HepG2 (cell line): ENCODE measurements around the gene KRTAP4-7. TPM values are rescaled to one million over a fixed set of nuclear protein-coding genes. Genes with fewer than 3 reads are reported as not detected.
A peak's percentile ranks its signal among the peaks of the same experiment; 100 is the strongest.

ENCODE experiments used
- FOSL2 ChIP-seq: sonication (generic); formaldehyde crosslinking; IDR thresholded peaks from 2 replicates; pipeline ENCODE4 v1.4.0; 2020; ENCODE audit warnings: missing genetic modification reagents
- HES4 ChIP-seq: sonication (generic); formaldehyde crosslinking; IDR thresholded peaks from 2 replicates; pipeline ENCODE4 v1.9.0; 2021; ENCODE audit warnings: mild to moderate bottlenecking, missing genetic modification reagents, borderline replicate concordance
- POLR2G ChIP-seq: fragments of 200-400 bp; formaldehyde crosslinking; IDR thresholded peaks from 2 replicates; pipeline ENCODE4 v1.6.1; 2018; ENCODE audit warnings: mild to moderate bottlenecking, low read depth, low read length, moderate library complexity
- RFXANK ChIP-seq: IDR thresholded peaks from 2 replicates; pipeline ENCODE4 v1.6.1; 2016
- RXRB ChIP-seq: IDR thresholded peaks from 2 replicates; pipeline ENCODE4 v1.6.1; 2016; ENCODE audit warnings: borderline replicate concordance, missing genetic modification reagents, missing compliant biosample characterization
- SIX1 ChIP-seq: sonication (generic); formaldehyde crosslinking; IDR thresholded peaks from 2 replicates; pipeline ENCODE4 v1.4.0; 2020; ENCODE audit warnings: missing genetic modification reagents, borderline replicate concordance
- SOX13 ChIP-seq, 3 experiments: fragments of 450-650 bp in 1 of 3; sonication (generic) in 1 of 3; formaldehyde crosslinking in 1 of 3; IDR thresholded peaks in 2 of 3; conservative IDR thresholded peaks in 1 of 3; 2 replicates each; pipeline versions ENCODE4 v1.5.0 to v1.6.1; 2016 to 2020; ENCODE audit warnings: antibody characterized with exemption in 1 of 3, mild to moderate bottlenecking in 1 of 3, missing compliant biosample characterization in 1 of 3, missing genetic modification reagents in 1 of 3, moderate library complexity in 1 of 3
- TEAD3 ChIP-seq: optimal IDR thresholded peaks from 2 replicates; pipeline ENCODE3; 2016; ENCODE audit warnings: borderline replicate concordance
- ZEB1 ChIP-seq: IDR thresholded peaks from 2 replicates; pipeline ENCODE4 v1.6.1; 2012; ENCODE audit warnings: mild to moderate bottlenecking, low read depth, inconsistent platforms; ENCODE audit not compliant: insufficient replicate concordance
- ZHX2 ChIP-seq, 2 experiments: sonication (generic) in 1 of 2; formaldehyde crosslinking in 1 of 2; IDR thresholded peaks; 2 replicates each; pipeline versions ENCODE4 v1.6.1 to v1.9.0; 2014 to 2022; ENCODE audit warnings: antibody characterized with exemption in 1 of 2, borderline replicate concordance in 1 of 2, inconsistent platforms in 1 of 2, low read depth in 1 of 2, missing genetic modification reagents in 1 of 2
- ZNF12 ChIP-seq: sonication (generic); formaldehyde crosslinking; IDR thresholded peaks from 2 replicates; pipeline ENCODE4 v1.5.0; 2020; ENCODE audit warnings: missing genetic modification reagents
- ZNF567 ChIP-seq: sonication (generic); formaldehyde crosslinking; IDR thresholded peaks from 2 replicates; pipeline ENCODE4 v1.8.1; 2023; ENCODE audit warnings: mild to moderate bottlenecking, missing genetic modification reagents, borderline replicate concordance
- ZNF644 ChIP-seq: IDR thresholded peaks from 2 replicates; pipeline ENCODE4 v1.6.1; 2016; ENCODE audit warnings: low read depth
- polyA plus RNA-seq, 8 experiments: library from polyadenylated mRNA; depleted of rRNA in 3 of 8; stranded (reverse) in 7 of 8; unstranded in 1 of 8; fragments of >200 nt; fragmentation: Illumina TruSeq in 4 of 8; extraction: Trizol in 4 of 8; gene quantifications; 2 replicates each; pipeline versions ENCODE4 v1.2.1 to v1.2.3, GENCODE V29; 2011 to 2016; ENCODE audit warnings: low read depth in 4 of 8, missing spikeins in 1 of 8, mixed read lengths in 1 of 8; ENCODE audit not compliant: insufficient read depth in 1 of 8
- total RNA-seq, 5 experiments: library from RNA; depleted of rRNA; stranded (reverse); fragments of >200 nt; fragmentation: Illumina TruSeq; extraction: Trizol; gene quantifications; 2 replicates each; pipeline ENCODE4 v1.2.3, GENCODE V29; 2016; ENCODE audit warnings: low read depth in 1 of 5
- TF ChIP-seq, protein P1 (sequence below): sonication (generic); formaldehyde crosslinking; IDR thresholded peaks from 2 replicates; pipeline ENCODE4 v1.5.1; 2020; ENCODE audit warnings: mild to moderate bottlenecking, missing genetic modification reagents, moderate library complexity
- TF ChIP-seq, protein P2 (sequence below): sonication (generic); formaldehyde crosslinking; IDR thresholded peaks from 2 replicates; pipeline ENCODE4 v1.8.1; 2023; ENCODE audit warnings: mild to moderate bottlenecking, missing genetic modification reagents, borderline replicate concordance

Gene KRTAP4-7
- total and polyA plus RNA-seq, 2 of the 13 experiments (the other 11 are each of a cell fraction or from before 2014, with no cell fraction given): not detected

DNA sequence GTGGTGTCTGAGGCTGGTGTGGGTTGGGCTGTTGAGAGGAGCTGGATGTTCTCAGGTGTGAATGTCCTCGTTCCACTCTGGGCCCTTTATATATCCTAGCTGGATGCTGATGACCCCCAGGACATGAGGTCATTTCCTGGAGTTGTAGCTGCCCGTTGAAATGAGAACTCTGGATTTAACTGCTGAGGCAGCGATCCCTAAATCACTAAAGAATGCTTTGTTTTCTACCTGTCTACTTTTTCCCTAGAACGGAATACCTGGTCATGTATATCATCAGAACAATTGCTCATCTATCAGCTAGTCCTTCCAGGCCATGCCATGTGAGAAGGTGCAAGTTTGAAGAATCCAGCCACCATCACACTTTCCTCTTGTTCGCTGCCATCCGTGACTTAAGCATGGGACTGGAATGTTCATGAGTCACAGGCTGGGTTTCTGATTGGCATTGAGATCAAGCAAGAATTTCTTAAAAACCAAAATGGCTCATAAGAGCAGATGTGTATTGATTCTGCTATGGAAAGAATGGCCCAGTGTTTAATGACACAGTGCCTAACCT, 23.8 kb upstream of the KRTAP4-7 start, which contains the start of gene KRTAP2-3 (continued):
- TF ChIP-seq, protein P1, sequence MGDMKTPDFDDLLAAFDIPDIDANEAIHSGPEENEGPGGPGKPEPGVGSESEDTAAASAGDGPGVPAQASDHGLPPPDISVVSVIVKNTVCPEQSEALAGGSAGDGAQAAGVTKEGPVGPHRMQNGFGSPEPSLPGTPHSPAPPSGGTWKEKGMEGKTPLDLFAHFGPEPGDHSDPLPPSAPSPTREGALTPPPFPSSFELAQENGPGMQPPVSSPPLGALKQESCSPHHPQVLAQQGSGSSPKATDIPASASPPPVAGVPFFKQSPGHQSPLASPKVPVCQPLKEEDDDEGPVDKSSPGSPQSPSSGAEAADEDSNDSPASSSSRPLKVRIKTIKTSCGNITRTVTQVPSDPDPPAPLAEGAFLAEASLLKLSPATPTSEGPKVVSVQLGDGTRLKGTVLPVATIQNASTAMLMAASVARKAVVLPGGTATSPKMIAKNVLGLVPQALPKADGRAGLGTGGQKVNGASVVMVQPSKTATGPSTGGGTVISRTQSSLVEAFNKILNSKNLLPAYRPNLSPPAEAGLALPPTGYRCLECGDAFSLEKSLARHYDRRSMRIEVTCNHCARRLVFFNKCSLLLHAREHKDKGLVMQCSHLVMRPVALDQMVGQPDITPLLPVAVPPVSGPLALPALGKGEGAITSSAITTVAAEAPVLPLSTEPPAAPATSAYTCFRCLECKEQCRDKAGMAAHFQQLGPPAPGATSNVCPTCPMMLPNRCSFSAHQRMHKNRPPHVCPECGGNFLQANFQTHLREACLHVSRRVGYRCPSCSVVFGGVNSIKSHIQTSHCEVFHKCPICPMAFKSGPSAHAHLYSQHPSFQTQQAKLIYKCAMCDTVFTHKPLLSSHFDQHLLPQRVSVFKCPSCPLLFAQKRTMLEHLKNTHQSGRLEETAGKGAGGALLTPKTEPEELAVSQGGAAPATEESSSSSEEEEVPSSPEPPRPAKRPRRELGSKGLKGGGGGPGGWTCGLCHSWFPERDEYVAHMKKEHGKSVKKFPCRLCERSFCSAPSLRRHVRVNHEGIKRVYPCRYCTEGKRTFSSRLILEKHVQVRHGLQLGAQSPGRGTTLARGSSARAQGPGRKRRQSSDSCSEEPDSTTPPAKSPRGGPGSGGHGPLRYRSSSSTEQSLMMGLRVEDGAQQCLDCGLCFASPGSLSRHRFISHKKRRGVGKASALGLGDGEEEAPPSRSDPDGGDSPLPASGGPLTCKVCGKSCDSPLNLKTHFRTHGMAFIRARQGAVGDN: peak; percentile 73
- TF ChIP-seq HES4 (no peak), FOSL2 (CRISPR knock-in tag) (peak; percentile 67), SIX1 (CRISPR knock-in tag) (no peak), ZHX2 (IDR thresholded peaks at IDR 0.05; ENCODE audit: low read depth) (no peak), ZHX2 (CRISPR knock-in tag; IDR thresholded peaks at IDR 0.05; ENCODE audit: borderline replicate concordance) (no peak), ZNF644 (CRISPR knock-in tag) (no peak), RXRB (no peak), ZNF12 (CRISPR knock-in tag) (no peak), RFXANK (CRISPR knock-in tag) (no peak), POLR2G (no peak), TEAD3 (CRISPR knock-in tag) (peak; percentile 56), SOX13 (IDR thresholded peaks at IDR 0.05) (no peak), SOX13 (CRISPR knock-in tag; conservative IDR thresholded peaks at IDR 0.05 in 1 of 2, IDR thresholded peaks at IDR 0.05 in 1 of 2) (0 out of 4 replicates have a peak, but pooled peaks of 1 of the 2 experiments have one; percentile 13), ZEB1 (no peak), ZNF567 (no peak)
- TF ChIP-seq, protein P2, sequence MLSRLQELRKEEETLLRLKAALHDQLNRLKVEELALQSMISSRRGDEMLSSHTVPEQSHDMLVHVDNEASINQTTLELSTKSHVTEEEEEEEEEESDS (CRISPR knock-in tag): no peak
